Mucosa of descending colon (tissue), 3 donors: ENCODE data around the gene DDX3Y. TPM values are rescaled to one million over a fixed set of nuclear protein-coding genes. Genes with fewer than 3 reads are reported as not detected.

ENCODE experiments used
- ATAC-seq: fragments of 200-7000 bp; cut with Tn5 transposase; one replicate; pipeline ENCODE4 v1.9.1; 2020; ENCODE audit warnings: mild to moderate bottlenecking, moderate library complexity
- DNase-seq, 3 donors: peaks; one replicate each; pipeline ENCODE4 v3.0.0-alpha.2; 2020
- H3K36me3 ChIP-seq: fragments of 200-600 bp; one replicate; pipeline ENCODE4 v1.8.0; 2021; ENCODE audit warnings: low read depth, mild to moderate bottlenecking
- H3K4me1 ChIP-seq: fragments of 200-600 bp; one replicate; pipeline ENCODE4 v1.8.0; 2021; ENCODE audit warnings: low read depth, mild to moderate bottlenecking
- H3K4me3 ChIP-seq: fragments of 200-600 bp; one replicate; pipeline ENCODE4 v1.8.0; 2021; ENCODE audit warnings: mild to moderate bottlenecking
- H3K9me3 ChIP-seq: fragments of 200-600 bp; one replicate; pipeline ENCODE4 v1.8.0; 2021; ENCODE audit warnings: mild to moderate bottlenecking
- intact Hi-C, 2 donors: fragments of 100-400 bp; cut with DNase I in 1 of 2; cut with micrococcal nuclease in 1 of 2; formaldehyde crosslinking; loops; one replicate each; pipeline versions ENCODE4 v1.11.0 to v1.11.1; 2022; cut with DNase I, micrococcal nuclease
- long read RNA-seq, 2 donors: library from polyadenylated mRNA; unstranded; transcript quantifications; one replicate each; pipeline ENCODE4 v2.0.0, GENCODE V29; 2019 to 2021
- total RNA-seq, 3 donors: library from RNA; stranded (reverse); fragmentation: NEBNext Ultra II Directional in 2 of 3; extraction: Animal tissue kit (Norgen Biotek cat#: 25700) in 2 of 3; gene quantifications; one replicate each; pipeline versions ENCODE4 v1.2.1 to v1.2.4, GENCODE V29; 2021 to 2023
- TF ChIP-seq, protein P1 (sequence below): fragments of 200-600 bp; IDR thresholded peaks from one replicate; pipeline ENCODE4 v1.8.0; 2022; ENCODE audit warnings: antibody characterized with exemption, mild to moderate bottlenecking
- donor health status: DM: no; HTN: no; CAD: no; lungs with moderate emphysema.
- donor health status: DM: no; HTN: no; CAD: no.
- donor health status: DM: no; HTN: yes; CAD: no.

Gene DDX3Y
- 10 to 100 TPM in 2 of 3 donors, not detected in 1; 26.1 to 98.8 TPM for total RNA-seq
- long read RNA-seq, donor 1, full-length matches to known transcripts = 45 of 57 reads
- long read RNA-seq, donor 1, partial matches to known transcripts = 2 of 57 reads
- long read RNA-seq, donor 1, other reads (novel, unspliced or antisense) = 10 of 57 reads
- long read RNA-seq, donor 2 = 0 reads

DNA sequence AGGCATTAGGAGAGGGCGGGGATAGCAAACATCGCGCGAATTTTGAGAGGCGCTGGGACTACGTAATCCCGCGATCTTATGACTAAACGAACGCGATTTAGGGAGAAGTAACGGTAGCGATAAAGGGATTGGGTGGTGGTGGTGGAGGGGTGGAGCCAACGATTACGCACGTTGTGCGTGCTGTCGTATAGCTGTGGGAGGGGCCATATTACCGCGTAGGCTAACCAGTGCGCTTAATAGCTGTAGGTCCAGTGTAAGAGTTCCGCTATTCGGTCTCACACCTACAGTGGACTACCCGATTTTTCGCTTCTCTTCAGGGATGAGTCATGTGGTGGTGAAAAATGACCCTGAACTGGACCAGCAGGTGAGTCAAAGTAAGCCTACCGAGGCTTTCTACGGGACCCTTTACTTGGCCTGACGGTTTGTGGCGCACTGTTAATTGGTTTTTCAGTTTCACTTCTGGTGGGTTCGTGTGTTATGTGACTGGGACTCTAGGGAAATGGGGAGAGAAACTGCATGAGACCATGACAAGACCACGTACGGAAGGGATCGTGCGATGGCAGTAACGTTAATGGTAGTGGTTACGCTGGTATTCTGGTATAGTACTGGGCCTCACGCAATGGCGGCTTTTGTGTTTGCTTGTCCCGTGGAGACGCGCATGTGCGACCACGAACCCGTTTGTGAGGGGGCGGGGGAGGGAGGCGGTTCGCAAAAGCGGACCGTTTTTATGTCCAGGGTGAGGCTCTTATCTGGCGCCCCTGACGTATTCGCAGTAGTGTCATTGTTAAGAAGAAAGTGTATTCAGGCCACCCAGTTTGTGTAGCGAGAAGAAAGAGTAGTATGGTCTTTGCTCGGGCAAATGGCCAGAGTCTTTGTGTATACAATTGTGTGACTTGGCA is at the start of gene DDX3Y:
Gene DDX3Y, plus strand, starts transcription at position 251 of the 899 bp plus-strand sequence. Its CDS starts 69 bp downstream, at position 320.
- Histone ChIP-seq H3K4me1 (no peaks in the 10 kb centered on the region), H3K9me3 (no peaks in the 10 kb centered on the region), H3K4me3 (peak within 1 kb of the TSS; percentile 32), H3K36me3 (no peaks in the 10 kb centered on the region)
- DNase-seq = peak in 2 of 3 donors; percentile 80 to 88
- TF ChIP-seq, protein P1, sequence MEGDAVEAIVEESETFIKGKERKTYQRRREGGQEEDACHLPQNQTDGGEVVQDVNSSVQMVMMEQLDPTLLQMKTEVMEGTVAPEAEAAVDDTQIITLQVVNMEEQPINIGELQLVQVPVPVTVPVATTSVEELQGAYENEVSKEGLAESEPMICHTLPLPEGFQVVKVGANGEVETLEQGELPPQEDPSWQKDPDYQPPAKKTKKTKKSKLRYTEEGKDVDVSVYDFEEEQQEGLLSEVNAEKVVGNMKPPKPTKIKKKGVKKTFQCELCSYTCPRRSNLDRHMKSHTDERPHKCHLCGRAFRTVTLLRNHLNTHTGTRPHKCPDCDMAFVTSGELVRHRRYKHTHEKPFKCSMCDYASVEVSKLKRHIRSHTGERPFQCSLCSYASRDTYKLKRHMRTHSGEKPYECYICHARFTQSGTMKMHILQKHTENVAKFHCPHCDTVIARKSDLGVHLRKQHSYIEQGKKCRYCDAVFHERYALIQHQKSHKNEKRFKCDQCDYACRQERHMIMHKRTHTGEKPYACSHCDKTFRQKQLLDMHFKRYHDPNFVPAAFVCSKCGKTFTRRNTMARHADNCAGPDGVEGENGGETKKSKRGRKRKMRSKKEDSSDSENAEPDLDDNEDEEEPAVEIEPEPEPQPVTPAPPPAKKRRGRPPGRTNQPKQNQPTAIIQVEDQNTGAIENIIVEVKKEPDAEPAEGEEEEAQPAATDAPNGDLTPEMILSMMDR = no peak
- intact Hi-C loops = no loop called here
- no peak for ATAC-seq

DNA sequence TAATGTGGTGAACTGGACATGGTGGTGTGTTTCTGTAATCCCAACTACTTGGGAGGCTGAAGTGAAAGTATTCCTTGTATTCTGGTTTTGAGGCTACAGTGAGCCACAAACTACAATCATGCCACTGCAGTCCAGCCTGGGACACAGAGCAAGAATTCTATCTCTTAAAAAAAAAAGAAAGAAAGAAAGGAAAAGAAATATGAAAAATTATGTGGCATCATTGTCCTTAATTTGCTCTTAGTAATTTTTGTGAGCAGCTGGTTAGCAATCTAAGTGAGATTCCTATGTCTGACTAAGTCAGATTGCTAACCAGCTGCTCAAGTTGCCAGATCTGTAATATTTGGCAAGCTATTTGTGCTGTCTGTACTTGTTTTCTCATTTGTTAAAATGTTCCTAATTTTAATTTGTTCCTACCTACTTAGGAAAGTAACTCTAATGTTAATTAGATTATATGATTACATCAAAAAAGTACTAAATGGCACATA is 48.8 kb upstream of the DDX3Y start:
- intact Hi-C loops = no loop called here
- H3K36me3 ChIP-seq = no peaks in the 10 kb centered on the region
- TF ChIP-seq, protein P1 = no peak
- ATAC-seq (no peak), DNase-seq (no peak)
- no peaks in the 10 kb centered on the region for H3K9me3 ChIP-seq
- H3K4me3 ChIP-seq = no peak overlapping the region
- H3K4me1 ChIP-seq = no peaks in the 10 kb centered on the region

DNA sequence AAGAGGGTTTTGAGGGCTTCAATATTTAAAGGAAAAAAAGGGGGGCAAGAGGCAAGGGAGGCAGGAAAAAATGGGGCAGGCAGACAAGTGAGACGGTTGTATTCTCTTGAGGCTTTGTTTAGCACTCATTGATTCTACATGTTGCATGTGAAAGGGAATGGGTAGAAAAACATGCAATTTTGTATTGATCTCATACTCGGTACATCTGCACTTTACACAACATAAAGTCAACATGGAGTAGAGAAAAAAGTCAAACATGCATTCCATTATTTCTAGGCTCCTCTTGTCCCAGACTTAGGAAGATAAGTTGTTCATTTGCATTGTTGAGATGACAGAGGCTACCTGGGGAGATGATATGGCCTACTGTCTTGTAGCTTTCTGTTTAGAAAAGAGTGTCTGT is 36.7 kb upstream of the DDX3Y start:
- H3K36me3 ChIP-seq = no peaks in the 10 kb centered on the region
- H3K4me1 ChIP-seq = no peaks in the 10 kb centered on the region
- TF ChIP-seq, protein P1 = no peak
- H3K9me3 ChIP-seq = no peaks in the 10 kb centered on the region
- intact Hi-C loops = no loop called here
- no peak overlapping the region for H3K4me3 ChIP-seq
- no peak for ATAC-seq
- no peak for DNase-seq

DNA sequence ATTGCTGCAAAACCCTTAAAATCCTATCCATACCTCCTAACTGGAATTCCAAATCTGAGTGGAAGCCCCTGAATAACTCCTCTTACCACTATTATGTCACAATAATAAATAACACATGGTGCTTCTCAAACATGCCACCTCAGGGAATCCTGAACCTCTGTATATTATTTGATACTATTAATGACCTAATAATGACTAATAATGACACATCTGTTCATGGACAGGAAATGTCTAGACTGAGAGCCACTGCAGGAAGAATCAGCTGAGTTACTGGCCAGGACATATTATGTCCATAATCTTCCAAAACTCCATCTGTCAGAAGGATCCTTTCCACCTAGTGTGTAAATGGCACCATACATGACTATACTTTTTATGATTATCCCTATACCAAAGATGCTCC is 7.7 kb upstream of the DDX3Y start:
- TF ChIP-seq, protein P1 = no peak
- intact Hi-C loops = no loop called here
- no peak overlapping the region for H3K4me3 ChIP-seq
- H3K4me1 ChIP-seq = no peaks in the 10 kb centered on the region
- ATAC-seq (no peak), DNase-seq (no peak)
- H3K9me3 ChIP-seq = no peaks in the 10 kb centered on the region
- H3K36me3 ChIP-seq = no peaks in the 10 kb centered on the region

DNA sequence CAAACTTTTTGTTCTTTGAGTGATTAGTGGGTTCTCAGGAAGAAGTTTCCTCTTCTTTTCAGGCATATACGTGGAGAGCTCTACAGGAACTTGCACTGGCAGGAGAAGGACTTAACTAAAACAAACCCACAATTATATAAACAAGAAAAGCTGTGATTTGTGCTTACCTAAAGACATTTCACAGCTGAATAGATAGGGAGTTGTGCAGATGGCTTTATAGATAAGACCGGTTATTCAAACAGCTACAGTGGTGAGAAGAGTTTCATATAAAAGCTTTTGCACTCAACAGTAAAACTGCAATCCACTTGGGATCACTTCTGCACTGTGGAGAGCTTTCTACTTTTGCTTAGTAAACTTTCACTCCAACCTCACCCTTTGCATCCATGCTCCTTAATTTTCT is 6.1 kb upstream of the DDX3Y start:
- H3K4me1 ChIP-seq = no peaks in the 10 kb centered on the region
- DNase-seq (no peak), ATAC-seq (no peak)
- H3K36me3 ChIP-seq = no peaks in the 10 kb centered on the region
- H3K4me3 ChIP-seq = no peak overlapping the region
- intact Hi-C loops = no loop called here
- TF ChIP-seq, protein P1 = no peak
- no peaks in the 10 kb centered on the region for H3K9me3 ChIP-seq
